Stimulated activated CD8-positive, alpha-beta memory T cell treated with anti-CD3 and anti-CD28 coated beads, Interleukin-4, amount 100 ng/mL, for 24 hours (primary cell): ENCODE results near the gene BCO1.

Experiments
- DNase-seq: peaks from one replicate; pipeline ENCODE4 v3.0.0-alpha.2; 2020; ENCODE audit warnings: low read depth

The BCO1 gene

GRCh38 chr16:81318711-81319110 lies 80.2 kb downstream of the BCO1 start:
- no peak for DNase-seq

- DNase-seq = no peak
These were observed 80.9 kb downstream of the BCO1 start for GRCh38 chr16:81319221-81319912.

DNA sequence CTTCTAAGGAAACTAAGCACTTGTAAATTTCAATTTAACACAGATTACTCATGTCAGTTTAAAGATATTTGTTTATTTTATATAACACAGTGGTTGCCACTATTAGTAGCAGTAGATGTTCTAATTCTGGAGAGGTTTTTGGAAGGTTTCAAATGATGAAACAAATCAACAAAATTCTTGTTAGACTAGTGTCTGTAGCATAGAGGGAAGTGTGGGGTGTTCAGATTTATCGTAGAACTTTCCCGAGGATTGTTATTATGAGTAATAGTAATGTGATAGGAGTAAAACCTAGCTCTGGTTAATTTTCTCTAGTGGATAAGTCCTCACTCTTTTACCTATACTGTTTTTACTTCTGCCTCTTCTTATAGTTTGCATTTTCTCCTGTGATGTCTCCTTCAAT lies 82.5 kb downstream of the BCO1 start:
- DNase-seq = no peak

GRCh38 chr16:81321536-81321935 lies 83.0 kb downstream of the BCO1 start:
- no peak for DNase-seq

DNA sequence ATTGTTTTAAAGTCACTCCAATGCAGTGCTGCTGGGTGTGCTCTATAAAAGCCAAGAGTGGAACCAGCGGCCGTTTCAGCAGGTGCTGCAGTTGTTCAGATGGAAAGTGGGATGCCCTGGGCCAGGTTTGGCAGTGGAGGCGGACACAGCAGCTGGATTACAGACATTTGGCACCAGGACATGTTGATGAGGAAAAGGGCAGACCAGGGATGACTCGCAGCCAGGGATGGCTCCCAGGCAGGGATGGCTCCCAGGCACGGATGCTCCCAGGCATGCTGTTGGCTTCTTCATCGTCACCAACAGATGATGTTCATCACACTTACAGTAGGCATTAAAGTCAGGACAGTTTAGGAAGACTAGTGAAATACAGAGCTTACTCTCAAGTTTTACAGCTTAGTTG lies 86.3 kb downstream of the BCO1 start:
- no peak for DNase-seq

DNA sequence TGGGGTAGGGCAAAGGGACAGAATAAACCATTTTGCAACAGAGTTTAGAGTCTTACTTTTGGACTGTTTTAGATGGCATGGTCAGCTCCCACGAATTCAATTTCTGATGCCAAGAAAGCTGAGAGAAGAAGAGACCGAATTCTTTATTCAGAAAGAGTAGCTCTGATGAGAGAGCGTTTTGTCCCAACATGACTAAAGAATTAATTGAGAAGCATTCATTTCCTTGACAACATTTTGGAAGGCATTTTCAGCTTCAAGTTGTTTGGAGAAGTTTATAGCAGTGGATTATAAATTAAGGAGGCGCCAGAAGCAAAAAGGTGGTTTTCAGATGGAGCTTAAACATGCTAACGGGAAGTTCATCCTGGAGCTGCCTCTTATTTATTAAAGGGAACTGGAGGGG lies 88.5 kb downstream of the BCO1 start:
- no peak for DNase-seq

- DNase-seq = no peak
These were observed 89.1 kb downstream of the BCO1 start for GRCh38 chr16:81327447-81328196.

DNA sequence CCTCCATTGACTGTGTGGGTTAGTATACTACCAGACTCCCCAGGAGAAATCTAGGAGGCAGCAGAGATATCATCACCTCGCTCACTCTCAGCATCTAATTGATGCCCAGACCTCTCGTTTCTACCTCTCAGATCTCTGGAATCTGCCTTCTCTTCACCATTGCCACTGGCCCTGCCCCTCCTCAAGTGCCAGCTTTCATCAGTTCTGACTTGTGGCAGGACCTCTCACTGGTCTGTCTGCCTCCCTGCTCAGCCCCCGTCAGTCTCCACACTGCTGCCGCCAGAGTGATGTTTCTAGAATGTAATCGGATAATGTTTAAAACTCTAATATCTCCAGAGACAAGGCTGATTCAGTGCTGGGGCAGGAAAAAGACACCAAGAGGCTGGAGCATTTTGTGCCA lies 91.5 kb downstream of the BCO1 start:
- no peak for DNase-seq

- DNase-seq = no peak
These were observed 94.9 kb downstream of the BCO1 start for GRCh38 chr16:81333356-81333755.

DNA sequence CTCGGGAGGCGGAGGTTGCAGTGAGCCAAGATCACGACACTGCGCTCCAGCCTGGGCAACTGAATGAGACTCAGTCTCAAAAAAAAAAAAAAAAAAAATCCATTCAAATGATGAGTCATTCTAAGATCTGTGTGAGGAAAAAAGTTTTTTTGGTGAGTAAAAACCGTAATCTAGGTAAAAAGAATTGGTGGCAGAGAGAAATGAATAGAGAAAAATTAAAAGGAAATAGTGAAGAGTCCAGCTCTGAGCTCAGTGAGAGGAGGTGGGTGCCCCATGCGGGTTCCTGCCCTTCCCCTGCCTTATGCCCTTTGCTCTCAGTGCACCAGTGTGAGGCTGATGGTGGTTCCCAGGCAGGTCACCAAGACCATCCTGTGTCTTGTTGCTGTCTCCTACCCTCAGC lies 97.2 kb downstream of the BCO1 start:
- no peak for DNase-seq

GRCh38 chr16:81337097-81337496 lies 98.6 kb downstream of the BCO1 start:
- no peak for DNase-seq
